AG10803 (cell line): ENCODE data around the gene IL26.

ENCODE experiments used
- DNase-seq: peaks from one replicate; pipeline ENCODE4 v3.0.0; 2010; ENCODE audit warnings: low read depth
- H3K4me3 ChIP-seq: 2 replicates; pipeline ENCODE4 v1.5.1; 2011; ENCODE audit warnings: mild to moderate bottlenecking, low read length, control low read depth
- TF ChIP-seq, protein P1 (sequence below): conservative IDR thresholded peaks from 2 replicates; pipeline ENCODE4 v1.5.1; 2011; ENCODE audit warnings: mild to moderate bottlenecking, low read length, control low read depth, inconsistent platforms

IL26 gene

DNA sequence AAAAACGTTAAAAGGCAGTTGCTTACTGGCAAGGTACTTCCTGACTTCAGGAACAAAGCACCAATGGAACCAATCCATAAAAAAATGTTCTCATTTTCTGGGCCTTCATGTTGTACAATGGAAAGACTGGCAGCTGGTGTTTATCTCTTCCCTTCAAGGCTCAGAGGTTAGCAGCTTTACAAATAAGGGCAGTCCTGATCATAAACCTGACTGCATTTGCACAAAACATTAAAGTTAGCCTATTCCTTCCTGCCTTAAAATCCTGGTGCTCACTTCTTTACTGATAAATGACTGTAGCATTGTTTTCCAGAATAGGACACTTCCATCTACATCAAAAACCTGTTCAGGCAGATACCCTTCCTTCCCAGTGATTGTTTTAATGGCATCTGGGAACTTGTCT is 19.2 kb downstream of the IL26 start:
- DNase-seq, result no peak
- TF ChIP-seq, protein P1, sequence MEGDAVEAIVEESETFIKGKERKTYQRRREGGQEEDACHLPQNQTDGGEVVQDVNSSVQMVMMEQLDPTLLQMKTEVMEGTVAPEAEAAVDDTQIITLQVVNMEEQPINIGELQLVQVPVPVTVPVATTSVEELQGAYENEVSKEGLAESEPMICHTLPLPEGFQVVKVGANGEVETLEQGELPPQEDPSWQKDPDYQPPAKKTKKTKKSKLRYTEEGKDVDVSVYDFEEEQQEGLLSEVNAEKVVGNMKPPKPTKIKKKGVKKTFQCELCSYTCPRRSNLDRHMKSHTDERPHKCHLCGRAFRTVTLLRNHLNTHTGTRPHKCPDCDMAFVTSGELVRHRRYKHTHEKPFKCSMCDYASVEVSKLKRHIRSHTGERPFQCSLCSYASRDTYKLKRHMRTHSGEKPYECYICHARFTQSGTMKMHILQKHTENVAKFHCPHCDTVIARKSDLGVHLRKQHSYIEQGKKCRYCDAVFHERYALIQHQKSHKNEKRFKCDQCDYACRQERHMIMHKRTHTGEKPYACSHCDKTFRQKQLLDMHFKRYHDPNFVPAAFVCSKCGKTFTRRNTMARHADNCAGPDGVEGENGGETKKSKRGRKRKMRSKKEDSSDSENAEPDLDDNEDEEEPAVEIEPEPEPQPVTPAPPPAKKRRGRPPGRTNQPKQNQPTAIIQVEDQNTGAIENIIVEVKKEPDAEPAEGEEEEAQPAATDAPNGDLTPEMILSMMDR, result no peak
- H3K4me3 ChIP-seq, result no peak overlapping the region

DNA sequence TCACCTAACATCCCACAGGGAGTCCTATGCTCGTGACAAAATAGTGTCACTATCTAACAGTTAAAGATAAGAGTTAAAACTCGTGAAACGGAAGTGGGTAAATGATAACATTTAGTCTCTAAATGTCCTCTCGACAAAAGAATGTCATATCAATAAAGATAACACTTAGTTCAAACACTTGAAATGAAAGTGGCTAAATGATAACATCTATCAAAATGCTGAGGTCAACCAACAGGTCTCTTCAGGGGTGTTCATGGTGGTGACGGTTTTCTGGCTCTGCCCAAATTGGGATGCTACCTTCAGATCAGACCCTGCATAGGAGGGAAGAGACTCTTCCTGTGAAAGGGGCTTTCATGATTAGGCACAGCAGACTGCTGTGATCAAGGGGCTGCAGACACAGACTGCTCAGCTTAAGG is 22.1 kb downstream of the IL26 start:
- TF ChIP-seq, protein P1, result no peak
- DNase-seq, result no peak
- no peak overlapping the region for H3K4me3 ChIP-seq

DNA sequence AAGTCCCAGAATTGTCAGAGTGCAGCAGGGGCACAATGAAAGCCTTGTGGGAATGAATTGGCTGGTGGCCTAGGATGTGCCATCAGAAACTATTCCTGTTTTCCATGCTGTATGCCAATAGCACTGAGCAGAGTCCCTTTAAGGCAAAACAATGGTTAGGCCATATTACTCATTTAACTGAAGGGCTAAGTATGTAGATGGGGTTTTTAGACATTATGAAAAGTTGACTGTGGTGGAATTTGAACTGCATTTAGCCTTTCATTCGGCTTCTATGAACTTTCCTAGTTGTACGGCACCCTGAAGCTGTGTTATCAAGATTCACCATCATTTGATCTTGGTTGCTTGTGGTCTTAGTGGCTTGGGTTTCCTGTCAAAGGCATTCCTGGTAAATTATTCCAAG is 24.8 kb downstream of the IL26 start:
- H3K4me3 ChIP-seq, result no peak overlapping the region
- no peak for DNase-seq
- TF ChIP-seq, protein P1, result no peak

DNA sequence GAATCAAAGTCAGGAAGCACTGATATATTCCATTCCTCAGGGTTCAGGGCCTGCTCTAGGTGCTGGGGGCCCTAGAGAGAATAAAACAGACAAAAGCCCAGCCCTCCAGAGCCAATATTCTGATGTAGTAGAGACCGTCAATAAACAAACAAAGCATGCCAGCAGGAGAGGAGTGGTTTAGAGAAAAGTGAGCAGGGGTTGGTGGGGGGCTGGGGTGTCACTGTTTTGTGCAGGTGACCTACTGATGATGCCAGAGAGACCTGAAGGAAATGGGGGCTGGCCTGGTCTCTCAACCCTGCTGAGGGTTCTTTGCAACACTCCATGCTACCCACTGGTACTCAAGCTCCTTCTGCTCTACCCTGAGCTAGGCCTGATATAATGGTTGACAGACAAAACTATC is 26.5 kb downstream of the IL26 start:
- TF ChIP-seq, protein P1, result no peak
- DNase-seq, result no peak

DNA sequence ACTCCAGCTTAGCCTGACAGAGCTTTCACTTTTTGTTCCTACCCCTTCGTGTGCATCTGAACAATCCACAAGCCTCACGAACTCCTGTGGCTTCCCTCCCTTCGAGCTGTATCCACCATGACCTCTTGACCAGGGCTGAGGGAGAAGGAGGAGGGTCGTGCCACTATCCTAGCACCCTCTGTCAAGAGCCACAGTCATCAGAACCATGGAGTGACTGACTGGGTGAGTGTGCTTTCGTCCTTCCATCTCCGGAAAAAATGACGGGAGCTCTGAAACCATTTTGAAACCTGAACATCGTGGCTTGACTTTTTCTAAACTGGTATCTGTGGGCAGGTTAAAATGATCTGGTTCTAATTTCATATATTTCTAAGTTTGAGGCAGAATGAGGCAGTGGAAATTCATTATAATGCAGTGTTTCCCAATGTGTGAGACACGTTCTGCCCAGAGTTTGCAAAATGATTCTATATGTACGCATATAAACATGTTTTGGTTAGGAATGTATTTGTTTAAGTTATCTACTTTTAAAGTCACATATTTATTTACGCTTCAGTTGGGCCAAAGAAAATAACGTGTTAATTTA is 27.0 kb downstream of the IL26 start:
- TF ChIP-seq, protein P1, result no peak
- no peak for DNase-seq
- no peak overlapping the region for H3K4me3 ChIP-seq

More for the DNA sequence above, 26.5 kb downstream of the IL26 start:
- no peak overlapping the region for H3K4me3 ChIP-seq

DNA sequence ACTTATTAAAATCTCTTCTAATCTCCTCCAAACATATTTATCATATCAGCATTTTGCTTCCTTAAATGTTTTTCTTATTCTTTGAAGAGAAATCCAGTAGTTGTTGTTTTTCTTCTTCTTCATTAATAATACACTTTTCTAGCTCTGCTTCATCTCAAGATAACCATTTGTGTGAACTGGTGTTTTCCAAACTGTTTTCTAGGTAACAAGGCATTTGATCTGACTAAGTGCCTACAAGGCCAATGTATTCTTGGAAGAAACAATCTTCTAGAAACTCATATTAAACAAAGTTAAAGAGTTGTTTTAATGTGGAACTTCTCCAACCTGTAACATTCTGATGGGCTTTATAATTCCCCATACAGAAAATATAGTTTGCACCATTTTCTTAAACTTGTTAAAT is 35.3 kb downstream of the IL26 start:
- DNase-seq, result no peak
- TF ChIP-seq, protein P1, result no peak
- no peak overlapping the region for H3K4me3 ChIP-seq

DNA sequence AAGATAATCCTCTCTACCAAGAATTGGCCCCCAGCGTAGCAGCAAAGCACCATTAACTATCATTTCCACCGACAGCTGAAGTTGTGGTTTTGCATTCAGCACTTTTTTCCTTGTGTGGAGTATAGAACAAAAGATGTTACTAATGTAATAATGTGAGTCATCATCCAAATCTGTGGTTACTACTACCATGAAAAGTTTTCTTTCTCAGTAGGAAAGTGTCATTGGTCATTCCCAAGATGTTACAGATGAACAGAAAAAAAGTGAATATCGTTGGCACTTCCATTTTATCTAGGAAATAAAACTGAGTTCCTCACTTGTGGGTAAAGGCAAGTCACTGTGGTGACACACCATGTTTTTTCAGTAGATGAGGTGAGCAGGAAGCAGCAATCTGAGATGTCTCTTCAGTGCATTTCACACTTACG is 35.8 kb downstream of the IL26 start:
- no peak overlapping the region for H3K4me3 ChIP-seq
- DNase-seq, result peak; percentile 45
- TF ChIP-seq, protein P1, result no peak
